ENCODE data around the gene SDCBP2. TPM values are rescaled to one million over a fixed set of nuclear protein-coding genes. Genes with fewer than 3 reads are reported as not detected.

Gene SDCBP2
- total and polyA plus RNA-seq, 2 experiments from 2014 or later: 3.2 to 5.3 TPM

DNA sequence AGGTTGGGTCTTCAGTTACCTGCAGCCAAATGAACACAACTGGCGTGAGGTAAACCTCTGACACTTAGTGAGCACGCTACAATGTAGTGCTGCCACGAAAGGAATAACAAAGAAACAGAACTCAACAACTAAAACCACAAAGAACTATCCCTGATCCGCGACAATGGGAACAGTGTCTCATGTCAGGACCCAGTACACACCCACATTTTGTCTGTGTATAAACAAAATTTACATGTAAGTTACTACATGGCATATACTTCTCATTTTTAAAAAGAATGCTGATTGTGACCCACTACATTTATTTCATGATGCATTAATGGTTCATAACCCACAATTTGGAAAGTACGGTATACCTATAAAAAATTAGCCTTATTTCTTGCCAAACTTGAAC is 49.8 kb upstream of the SDCBP2 start (continued):
- TF ChIP-seq, protein P1, sequence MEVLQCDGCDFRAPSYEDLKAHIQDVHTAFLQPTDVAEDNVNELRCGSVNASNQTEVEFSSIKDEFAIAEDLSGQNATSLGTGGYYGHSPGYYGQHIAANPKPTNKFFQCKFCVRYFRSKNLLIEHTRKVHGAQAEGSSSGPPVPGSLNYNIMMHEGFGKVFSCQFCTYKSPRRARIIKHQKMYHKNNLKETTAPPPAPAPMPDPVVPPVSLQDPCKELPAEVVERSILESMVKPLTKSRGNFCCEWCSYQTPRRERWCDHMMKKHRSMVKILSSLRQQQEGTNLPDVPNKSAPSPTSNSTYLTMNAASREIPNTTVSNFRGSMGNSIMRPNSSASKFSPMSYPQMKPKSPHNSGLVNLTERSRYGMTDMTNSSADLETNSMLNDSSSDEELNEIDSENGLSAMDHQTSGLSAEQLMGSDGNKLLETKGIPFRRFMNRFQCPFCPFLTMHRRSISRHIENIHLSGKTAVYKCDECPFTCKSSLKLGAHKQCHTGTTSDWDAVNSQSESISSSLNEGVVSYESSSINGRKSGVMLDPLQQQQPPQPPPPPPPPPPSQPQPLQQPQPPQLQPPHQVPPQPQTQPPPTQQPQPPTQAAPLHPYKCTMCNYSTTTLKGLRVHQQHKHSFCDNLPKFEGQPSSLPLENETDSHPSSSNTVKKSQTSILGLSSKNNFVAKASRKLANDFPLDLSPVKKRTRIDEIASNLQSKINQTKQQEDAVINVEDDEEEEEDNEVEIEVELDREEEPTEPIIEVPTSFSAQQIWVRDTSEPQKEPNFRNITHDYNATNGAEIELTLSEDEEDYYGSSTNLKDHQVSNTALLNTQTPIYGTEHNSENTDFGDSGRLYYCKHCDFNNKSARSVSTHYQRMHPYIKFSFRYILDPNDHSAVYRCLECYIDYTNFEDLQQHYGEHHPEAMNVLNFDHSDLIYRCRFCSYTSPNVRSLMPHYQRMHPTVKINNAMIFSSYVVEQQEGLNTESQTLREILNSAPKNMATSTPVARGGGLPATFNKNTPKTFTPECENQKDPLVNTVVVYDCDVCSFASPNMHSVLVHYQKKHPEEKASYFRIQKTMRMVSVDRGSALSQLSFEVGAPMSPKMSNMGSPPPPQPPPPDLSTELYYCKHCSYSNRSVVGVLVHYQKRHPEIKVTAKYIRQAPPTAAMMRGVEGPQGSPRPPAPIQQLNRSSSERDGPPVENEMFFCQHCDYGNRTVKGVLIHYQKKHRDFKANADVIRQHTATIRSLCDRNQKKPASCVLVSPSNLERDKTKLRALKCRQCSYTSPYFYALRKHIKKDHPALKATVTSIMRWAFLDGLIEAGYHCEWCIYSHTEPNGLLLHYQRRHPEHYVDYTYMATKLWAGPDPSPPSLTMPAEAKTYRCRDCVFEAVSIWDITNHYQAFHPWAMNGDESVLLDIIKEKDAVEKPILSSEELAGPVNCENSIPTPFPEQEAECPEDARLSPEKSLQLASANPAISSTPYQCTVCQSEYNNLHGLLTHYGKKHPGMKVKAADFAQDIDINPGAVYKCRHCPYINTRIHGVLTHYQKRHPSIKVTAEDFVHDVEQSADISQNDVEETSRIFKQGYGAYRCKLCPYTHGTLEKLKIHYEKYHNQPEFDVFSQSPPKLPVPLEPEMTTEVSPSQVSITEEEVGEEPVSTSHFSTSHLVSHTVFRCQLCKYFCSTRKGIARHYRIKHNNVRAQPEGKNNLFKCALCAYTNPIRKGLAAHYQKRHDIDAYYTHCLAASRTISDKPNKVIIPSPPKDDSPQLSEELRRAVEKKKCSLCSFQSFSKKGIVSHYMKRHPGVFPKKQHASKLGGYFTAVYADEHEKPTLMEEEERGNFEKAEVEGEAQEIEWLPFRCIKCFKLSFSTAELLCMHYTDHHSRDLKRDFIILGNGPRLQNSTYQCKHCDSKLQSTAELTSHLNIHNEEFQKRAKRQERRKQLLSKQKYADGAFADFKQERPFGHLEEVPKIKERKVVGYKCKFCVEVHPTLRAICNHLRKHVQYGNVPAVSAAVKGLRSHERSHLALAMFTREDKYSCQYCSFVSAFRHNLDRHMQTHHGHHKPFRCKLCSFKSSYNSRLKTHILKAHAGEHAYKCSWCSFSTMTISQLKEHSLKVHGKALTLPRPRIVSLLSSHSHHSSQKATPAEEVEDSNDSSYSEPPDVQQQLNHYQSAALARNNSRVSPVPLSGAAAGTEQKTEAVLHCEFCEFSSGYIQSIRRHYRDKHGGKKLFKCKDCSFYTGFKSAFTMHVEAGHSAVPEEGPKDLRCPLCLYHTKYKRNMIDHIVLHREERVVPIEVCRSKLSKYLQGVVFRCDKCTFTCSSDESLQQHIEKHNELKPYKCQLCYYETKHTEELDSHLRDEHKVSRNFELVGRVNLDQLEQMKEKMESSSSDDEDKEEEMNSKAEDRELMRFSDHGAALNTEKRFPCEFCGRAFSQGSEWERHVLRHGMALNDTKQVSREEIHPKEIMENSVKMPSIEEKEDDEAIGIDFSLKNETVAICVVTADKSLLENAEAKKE (CRISPR knock-in tag; IDR thresholded peaks at IDR 0.05): no peak

DNA sequence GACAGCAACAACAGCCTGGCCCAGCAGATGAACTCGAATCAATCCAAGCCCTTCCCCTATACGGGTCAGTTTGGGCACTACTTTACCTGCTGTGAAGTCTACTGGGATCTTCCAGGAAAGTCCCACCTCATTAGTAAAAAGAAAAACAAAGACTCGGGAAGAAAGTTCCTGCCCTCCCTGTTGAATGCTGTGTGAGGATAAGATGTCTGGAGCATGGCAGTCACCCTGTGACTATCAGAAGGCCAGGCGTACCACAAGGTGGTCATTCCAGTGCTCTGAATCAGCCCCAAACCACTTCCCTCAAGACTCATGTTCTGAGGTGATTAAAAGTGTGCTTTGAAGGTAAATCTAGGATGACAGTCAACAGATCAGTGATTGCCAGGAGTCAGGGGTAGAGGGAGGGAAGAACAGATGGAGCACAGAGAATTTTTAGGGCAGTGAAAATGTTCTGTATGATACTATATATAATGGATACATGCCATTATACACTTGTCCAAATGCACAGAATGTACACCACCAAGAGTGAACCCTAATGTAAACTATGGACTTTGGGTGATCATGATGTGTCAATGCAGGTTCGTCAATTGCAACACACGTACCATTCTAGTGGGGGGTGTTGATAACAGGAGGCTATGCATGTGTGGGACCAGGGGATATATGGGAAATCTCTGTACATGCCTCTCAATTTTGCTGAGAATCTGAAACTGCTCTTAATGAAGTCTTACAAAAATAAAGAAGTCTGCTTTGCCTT is 49.2 kb upstream of the SDCBP2 start:
- Mint-ChIP-seq H3K27me3 (ENCODE audit: insufficient read depth, low read depth, poor library complexity) (no peaks in the 10 kb centered on the region), H3K27ac (no peak overlapping the region), H3K4me3 (no peak overlapping the region), H3K9me3 (no peaks in the 10 kb centered on the region), H3K36me3 (ENCODE audit: low read depth) (peaks cover 12% of the 10 kb centered on the region; the same call in 2 of the 3 replicates), H3K4me1 (peaks cover 45% of the 10 kb centered on the region)
- Histone ChIP-seq H3K9me2 (ENCODE audit: insufficient read depth) (no peaks in the 10 kb centered on the region), H3K4me2 (no peak overlapping the region), H4K20me1 (replicated peaks; ENCODE audit: insufficient read depth) (peaks cover 80% of the 10 kb centered on the region), H3K27ac (ENCODE audit: low read depth) (no peak overlapping the region), H3K4me3 (no peak overlapping the region), H3F3A (replicated peaks; ENCODE audit: low read depth) (no peaks in the 10 kb centered on the region), H3K4me1 (ENCODE audit: insufficient read depth) (peaks cover 14% of the 10 kb centered on the region; the same call in 1 of the 2 replicates), H2AFZ (no peak overlapping the region), H3K79me2 (replicated peaks; ENCODE audit: insufficient read depth) (peaks cover 97% of the 10 kb centered on the region), H3K36me3 (ENCODE audit: insufficient read depth) (no peaks in the 10 kb centered on the region), H3K27me3 (ENCODE audit: insufficient read depth) (no peaks in the 10 kb centered on the region)
- ATAC-seq (peak; percentile 21; the same call in 1 of the 3 replicates), DNase-seq (ENCODE audit: low spot score) (no peak)
- TF ChIP-seq, protein P2, sequence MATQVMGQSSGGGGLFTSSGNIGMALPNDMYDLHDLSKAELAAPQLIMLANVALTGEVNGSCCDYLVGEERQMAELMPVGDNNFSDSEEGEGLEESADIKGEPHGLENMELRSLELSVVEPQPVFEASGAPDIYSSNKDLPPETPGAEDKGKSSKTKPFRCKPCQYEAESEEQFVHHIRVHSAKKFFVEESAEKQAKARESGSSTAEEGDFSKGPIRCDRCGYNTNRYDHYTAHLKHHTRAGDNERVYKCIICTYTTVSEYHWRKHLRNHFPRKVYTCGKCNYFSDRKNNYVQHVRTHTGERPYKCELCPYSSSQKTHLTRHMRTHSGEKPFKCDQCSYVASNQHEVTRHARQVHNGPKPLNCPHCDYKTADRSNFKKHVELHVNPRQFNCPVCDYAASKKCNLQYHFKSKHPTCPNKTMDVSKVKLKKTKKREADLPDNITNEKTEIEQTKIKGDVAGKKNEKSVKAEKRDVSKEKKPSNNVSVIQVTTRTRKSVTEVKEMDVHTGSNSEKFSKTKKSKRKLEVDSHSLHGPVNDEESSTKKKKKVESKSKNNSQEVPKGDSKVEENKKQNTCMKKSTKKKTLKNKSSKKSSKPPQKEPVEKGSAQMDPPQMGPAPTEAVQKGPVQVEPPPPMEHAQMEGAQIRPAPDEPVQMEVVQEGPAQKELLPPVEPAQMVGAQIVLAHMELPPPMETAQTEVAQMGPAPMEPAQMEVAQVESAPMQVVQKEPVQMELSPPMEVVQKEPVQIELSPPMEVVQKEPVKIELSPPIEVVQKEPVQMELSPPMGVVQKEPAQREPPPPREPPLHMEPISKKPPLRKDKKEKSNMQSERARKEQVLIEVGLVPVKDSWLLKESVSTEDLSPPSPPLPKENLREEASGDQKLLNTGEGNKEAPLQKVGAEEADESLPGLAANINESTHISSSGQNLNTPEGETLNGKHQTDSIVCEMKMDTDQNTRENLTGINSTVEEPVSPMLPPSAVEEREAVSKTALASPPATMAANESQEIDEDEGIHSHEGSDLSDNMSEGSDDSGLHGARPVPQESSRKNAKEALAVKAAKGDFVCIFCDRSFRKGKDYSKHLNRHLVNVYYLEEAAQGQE (IDR thresholded peaks at IDR 0.05; ENCODE audit: unreplicated experiment): no peak
- TF ChIP-seq POLR2AphosphoS5 (IDR thresholded peaks at IDR 0.05; ENCODE audit: low read depth) (no peak), ZNF331 (CRISPR knock-in tag; IDR thresholded peaks at IDR 0.05; ENCODE audit: low read depth) (no peak), JUNB (IDR thresholded peaks at IDR 0.05; ENCODE audit: unreplicated experiment) (no peak), CREB1 (CRISPR knock-in tag; IDR thresholded peaks at IDR 0.05; ENCODE audit: low read depth) (no peak), EZH2phosphoT487 (IDR thresholded peaks at IDR 0.05; ENCODE audit: unreplicated experiment) (no peak)
- TF ChIP-seq, protein P3, sequence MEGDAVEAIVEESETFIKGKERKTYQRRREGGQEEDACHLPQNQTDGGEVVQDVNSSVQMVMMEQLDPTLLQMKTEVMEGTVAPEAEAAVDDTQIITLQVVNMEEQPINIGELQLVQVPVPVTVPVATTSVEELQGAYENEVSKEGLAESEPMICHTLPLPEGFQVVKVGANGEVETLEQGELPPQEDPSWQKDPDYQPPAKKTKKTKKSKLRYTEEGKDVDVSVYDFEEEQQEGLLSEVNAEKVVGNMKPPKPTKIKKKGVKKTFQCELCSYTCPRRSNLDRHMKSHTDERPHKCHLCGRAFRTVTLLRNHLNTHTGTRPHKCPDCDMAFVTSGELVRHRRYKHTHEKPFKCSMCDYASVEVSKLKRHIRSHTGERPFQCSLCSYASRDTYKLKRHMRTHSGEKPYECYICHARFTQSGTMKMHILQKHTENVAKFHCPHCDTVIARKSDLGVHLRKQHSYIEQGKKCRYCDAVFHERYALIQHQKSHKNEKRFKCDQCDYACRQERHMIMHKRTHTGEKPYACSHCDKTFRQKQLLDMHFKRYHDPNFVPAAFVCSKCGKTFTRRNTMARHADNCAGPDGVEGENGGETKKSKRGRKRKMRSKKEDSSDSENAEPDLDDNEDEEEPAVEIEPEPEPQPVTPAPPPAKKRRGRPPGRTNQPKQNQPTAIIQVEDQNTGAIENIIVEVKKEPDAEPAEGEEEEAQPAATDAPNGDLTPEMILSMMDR (conservative IDR thresholded peaks at IDR 0.05; ENCODE audit: low read depth in 2 of 2): no peak

All from GM23338 (cell line).